Colon (tissue), 2 donors: Measurements from ENCODE around the gene MNAT1.

Experiments
- FAIRE-seq: peaks from 2 replicates; lab custom pipeline; 2012; peaks lifted over from hg19 to GRCh38; lab: Jason Lieb, UNC
- donor health status: control.
- donor health status: control.

The MNAT1 gene

GRCh38 chr14:60968099-60968498 lies 233.5 kb downstream of the MNAT1 start:
- no peak for FAIRE-seq

GRCh38 chr14:60968671-60969070 lies 234.1 kb downstream of the MNAT1 start:
- no peak for FAIRE-seq

GRCh38 chr14:60970146-60970545 lies 235.6 kb downstream of the MNAT1 start:
- no peak for FAIRE-seq

- FAIRE-seq, result no peak
These were observed 236.7 kb downstream of the MNAT1 start for GRCh38 chr14:60971271-60971670.

GRCh38 chr14:60972295-60972694 lies 237.7 kb downstream of the MNAT1 start:
- no peak for FAIRE-seq

- FAIRE-seq, result no peak
These were observed 238.5 kb downstream of the MNAT1 start for GRCh38 chr14:60973070-60973469.

GRCh38 chr14:60974090-60974651 lies 239.6 kb downstream of the MNAT1 start:
- FAIRE-seq, result no peak

GRCh38 chr14:60975551-60975950 lies 241.0 kb downstream of the MNAT1 start:
- no peak for FAIRE-seq

- no peak for FAIRE-seq
These were observed 243.3 kb downstream of the MNAT1 start for GRCh38 chr14:60977847-60978246.

GRCh38 chr14:60980811-60981632 lies 246.5 kb downstream of the MNAT1 start, which contains the start of the genes SLC38A6 and TRMT5:
Gene SLC38A6 (plus strand): TSS chr14:60981245. CDS start chr14:60981278, 33 bp downstream.
Gene TRMT5 (minus strand): TSS chr14:60981079. CDS start chr14:60980973, 106 bp downstream.
- FAIRE-seq, result no peak

GRCh38 chr14:60981633-60982455 lies 247.3 kb downstream of the MNAT1 start:
- no peak for FAIRE-seq

- FAIRE-seq, result no peak
These were observed 249.6 kb downstream of the MNAT1 start for GRCh38 chr14:60984196-60984595.

GRCh38 chr14:60986500-60986899 lies 251.9 kb downstream of the MNAT1 start:
- no peak for FAIRE-seq

GRCh38 chr14:60989599-60989998 lies 255.0 kb downstream of the MNAT1 start:
- FAIRE-seq, result no peak

- no peak for FAIRE-seq
These were observed 264.1 kb downstream of the MNAT1 start for GRCh38 chr14:60998617-60999016.

GRCh38 chr14:60999536-60999935 lies 265.0 kb downstream of the MNAT1 start:
- FAIRE-seq, result no peak

GRCh38 chr14:61003571-61003970 lies 269.0 kb downstream of the MNAT1 start:
- FAIRE-seq, result no peak

- FAIRE-seq, result no peak
These were observed 285.0 kb downstream of the MNAT1 start for GRCh38 chr14:61019537-61019936.
